Astrocyte (in vitro differentiated cells and primary cell): ENCODE results near the gene CHEK2. TPM values are rescaled to one million over a fixed set of nuclear protein-coding genes. Genes with fewer than 3 reads are reported as not detected.
"Not testable (repeated sequence)": the region's sequence is repeated elsewhere in the genome, so short reads cannot be mapped to it uniquely, and the experiment has no call there.

Experiments
- DNase-seq: peaks from one replicate; pipeline ENCODE4 v3.0.0-alpha.2; 2010; ENCODE audit warnings: low read depth
- FAIRE-seq: peaks from 2 replicates; lab custom pipeline; 2011; peaks lifted over from hg19 to GRCh38; lab: Jason Lieb, UNC
- H2AFZ ChIP-seq: 2 replicates; pipeline ENCODE4 v1.6.0; 2012; ENCODE audit warnings: low read depth, low read length, inconsistent platforms
- H3K27ac ChIP-seq: 2 replicates; pipeline ENCODE4 v1.5.1; 2011; ENCODE audit warnings: low read depth, low read length, inconsistent platforms
- H3K27me3 ChIP-seq: 2 replicates; pipeline ENCODE4 v1.6.0; 2011; ENCODE audit warnings: low read length, inconsistent platforms; ENCODE audit not compliant: insufficient read depth
- H3K36me3 ChIP-seq: 2 replicates; pipeline ENCODE4 v1.5.1; 2011; ENCODE audit warnings: low read length, inconsistent platforms; ENCODE audit not compliant: insufficient read depth
- H3K4me1 ChIP-seq: 2 replicates; pipeline ENCODE4 v1.5.1; 2011; ENCODE audit warnings: low read length, inconsistent platforms; ENCODE audit not compliant: insufficient read depth
- H3K4me2 ChIP-seq: 2 replicates; pipeline ENCODE4 v1.6.0; 2012; ENCODE audit warnings: low read length, inconsistent platforms
- H3K4me3 ChIP-seq: 2 replicates; pipeline ENCODE4 v1.5.1; 2011; ENCODE audit warnings: low read depth, mild to moderate bottlenecking, low read length, inconsistent platforms; ENCODE audit not compliant: insufficient read depth
- H3K79me2 ChIP-seq: 2 replicates; pipeline ENCODE4 v1.6.0; 2012; ENCODE audit warnings: mild to moderate bottlenecking, low read length, inconsistent platforms; ENCODE audit not compliant: insufficient read depth
- H3K9ac ChIP-seq: 2 replicates; pipeline ENCODE4 v1.6.0; 2012; ENCODE audit warnings: mild to moderate bottlenecking, low read length, inconsistent platforms
- H3K9me3 ChIP-seq: 2 replicates; pipeline ENCODE4 v1.5.1; 2012; ENCODE audit warnings: low read depth, mild to moderate bottlenecking, low read length, inconsistent platforms; ENCODE audit not compliant: insufficient read depth
- H4K20me1 ChIP-seq: 2 replicates; pipeline ENCODE4 v1.6.0; 2012; ENCODE audit warnings: low read length, inconsistent platforms; ENCODE audit not compliant: insufficient read depth
- H3K27ac Mint-ChIP-seq: one replicate; pipeline ENCODE4 v1.8.0; 2021; ENCODE audit warnings: mild to moderate bottlenecking, mixed read lengths; ENCODE audit not compliant: unreplicated experiment
- H3K27me3 Mint-ChIP-seq: one replicate; pipeline ENCODE4 v1.8.0; 2021; ENCODE audit warnings: low read depth, mixed read lengths; ENCODE audit not compliant: unreplicated experiment
- H3K36me3 Mint-ChIP-seq: one replicate; pipeline ENCODE4 v1.8.0; 2021; ENCODE audit warnings: low read depth, mixed read lengths; ENCODE audit not compliant: unreplicated experiment
- H3K4me1 Mint-ChIP-seq: one replicate; pipeline ENCODE4 v1.8.0; 2021; ENCODE audit warnings: low read depth, mixed read lengths; ENCODE audit not compliant: unreplicated experiment
- H3K4me3 Mint-ChIP-seq: one replicate; pipeline ENCODE4 v1.8.0; 2021; ENCODE audit warnings: mild to moderate bottlenecking, moderate library complexity, mixed read lengths; ENCODE audit not compliant: unreplicated experiment
- H3K9me3 Mint-ChIP-seq: one replicate; pipeline ENCODE4 v1.8.0; 2021; ENCODE audit warnings: mild to moderate bottlenecking, mixed read lengths; ENCODE audit not compliant: unreplicated experiment
- CTCF ChIP-seq: IDR thresholded peaks from 2 replicates; pipeline ENCODE4 v1.5.1; 2011; ENCODE audit warnings: low read depth, mild to moderate bottlenecking, inconsistent platforms, low read length, moderate library complexity; ENCODE audit not compliant: insufficient read depth
- EZH2 ChIP-seq: IDR thresholded peaks from 2 replicates; pipeline ENCODE4 v1.6.1; 2012; ENCODE audit warnings: mild to moderate bottlenecking, low read length, inconsistent platforms; ENCODE audit not compliant: insufficient read depth
- total RNA-seq: library from RNA; stranded (reverse); gene quantifications from 2 replicates; pipeline ENCODE4 v1.2.1, GENCODE V29; 2021

The CHEK2 gene
- total RNA-seq, 1 donor from 2014 or later, result 5.7 TPM

- no peak for DNase-seq
- Mint-ChIP-seq H3K9me3 (no peaks in the 10 kb centered on the region), H3K4me1 (no peaks in the 10 kb centered on the region), H3K27me3 (no peaks in the 10 kb centered on the region), H3K36me3 (no peaks in the 10 kb centered on the region), H3K27ac (no peak overlapping the region), H3K4me3 (no peak overlapping the region)
- FAIRE-seq, result no peak
- Histone ChIP-seq H3K27ac (no peak overlapping the region), H3K9me3 (no peaks in the 10 kb centered on the region), H3K4me3 (no peak overlapping the region), H2AFZ (no peak overlapping the region), H4K20me1 (peaks cover 2% of the 10 kb centered on the region), H3K4me2 (no peak overlapping the region), H3K79me2 (peaks cover 13% of the 10 kb centered on the region), H3K27me3 (no peaks in the 10 kb centered on the region), H3K36me3 (peaks cover 2% of the 10 kb centered on the region), H3K9ac (no peak overlapping the region), H3K4me1 (peaks cover 3% of the 10 kb centered on the region)
- TF ChIP-seq EZH2, result no peak
- TF ChIP-seq CTCF, result no peak
These were observed 27.9 kb upstream of the CHEK2 start for GRCh38 chr22:28769394-28770085.

- Histone ChIP-seq H3K9me3 (no peaks in the 10 kb centered on the region), H3K36me3 (no peaks in the 10 kb centered on the region), H3K4me2 (no peak overlapping the region), H3K27ac (no peak overlapping the region), H4K20me1 (no peaks in the 10 kb centered on the region), H3K9ac (no peak overlapping the region), H2AFZ (no peak overlapping the region), H3K4me3 (no peak overlapping the region), H3K27me3 (no peaks in the 10 kb centered on the region), H3K4me1 (peaks cover 3% of the 10 kb centered on the region), H3K79me2 (peaks cover 7% of the 10 kb centered on the region)
- Mint-ChIP-seq H3K27ac (no peak overlapping the region), H3K36me3 (no peaks in the 10 kb centered on the region), H3K4me3 (no peak overlapping the region), H3K9me3 (no peaks in the 10 kb centered on the region), H3K27me3 (no peaks in the 10 kb centered on the region), H3K4me1 (no peaks in the 10 kb centered on the region)
- FAIRE-seq (no peak), DNase-seq (no peak)
- TF ChIP-seq CTCF (no peak), EZH2 (no peak)
These were observed 27.2 kb upstream of the CHEK2 start for GRCh38 chr22:28768701-28769393.

- Histone ChIP-seq H3K36me3 (no peaks in the 10 kb centered on the region), H2AFZ (no peak overlapping the region), H3K9ac (no peak overlapping the region), H3K9me3 (no peaks in the 10 kb centered on the region), H3K27ac (no peak overlapping the region), H4K20me1 (no peaks in the 10 kb centered on the region), H3K79me2 (no peaks in the 10 kb centered on the region), H3K4me1 (no peaks in the 10 kb centered on the region), H3K27me3 (no peaks in the 10 kb centered on the region), H3K4me2 (no peak overlapping the region), H3K4me3 (no peak overlapping the region)
- DNase-seq (no peak), FAIRE-seq (no peak)
- Mint-ChIP-seq H3K36me3 (no peaks in the 10 kb centered on the region), H3K27me3 (no peaks in the 10 kb centered on the region), H3K4me3 (no peak overlapping the region), H3K4me1 (no peaks in the 10 kb centered on the region), H3K9me3 (no peaks in the 10 kb centered on the region), H3K27ac (no peak overlapping the region)
- TF ChIP-seq EZH2 (no peak), CTCF (no peak)
These were observed 25.0 kb upstream of the CHEK2 start for GRCh38 chr22:28766628-28767027.

GRCh38 chr22:28762000-28762399 lies 20.4 kb upstream of the CHEK2 start:
- H3K79me2 ChIP-seq, H3K4me1 ChIP-seq, H3K27me3 ChIP-seq, H3K36me3 ChIP-seq, H3K4me3 ChIP-seq, H3K9ac ChIP-seq, DNase-seq, H3K4me1 Mint-ChIP-seq, H2AFZ ChIP-seq, H4K20me1 ChIP-seq, H3K27me3 Mint-ChIP-seq, H3K4me2 ChIP-seq, H3K36me3 Mint-ChIP-seq, FAIRE-seq, H3K27ac ChIP-seq, H3K27ac Mint-ChIP-seq, H3K4me3 Mint-ChIP-seq, H3K9me3 Mint-ChIP-seq, H3K9me3 ChIP-seq: not testable (repeated sequence)
